ENCODE data around the gene ARHGEF9. TPM values are rescaled to one million over a fixed set of nuclear protein-coding genes. Genes with fewer than 3 reads are reported as not detected.

The ARHGEF9 gene
- total RNA-seq, 4 donors from 2014 or later, result 18.2 to 34.3 (median 22.3) TPM

GRCh38 chrX:63585936-63586335 is 199.1 kb downstream of the ARHGEF9 start:
- no peak overlapping the region for H3K27ac ChIP-seq
- 72% methylated on average over 5 of the region's 5 CpGs for WGBS
- H3K27me3 ChIP-seq, result no peaks in the 10 kb centered on the region
- H3K4me1 ChIP-seq, result no peaks in the 10 kb centered on the region
- H3K36me3 ChIP-seq, result no peaks in the 10 kb centered on the region
- TF ChIP-seq EP300 (IDR thresholded peaks at IDR 0.05), result no peak
- TF ChIP-seq CTCF (IDR thresholded peaks at IDR 0.05), result no peak
- no peak for TF ChIP-seq POLR2A (IDR thresholded peaks at IDR 0.05)
- TF ChIP-seq POLR2AphosphoS5 (IDR thresholded peaks at IDR 0.05), result no peak
- no peak for DNase-seq (ENCODE audit: low spot score in 2 of 2)
- H3K4me3 ChIP-seq, result no peak overlapping the region
- no peaks in the 10 kb centered on the region for H3K9me3 ChIP-seq

All from suprapubic skin (tissue), 4 donors.